Measurements from ENCODE around the gene DNM3.

DNM3 gene

GRCh38 chr1:172244865-172245264 is 403.6 kb downstream of the DNM3 start:
- no peak for DNase-seq

GRCh38 chr1:172245788-172246187 is 404.5 kb downstream of the DNM3 start:
- in situ Hi-C loops (cut with HindIII; ENCODE audit: low pct_ligation_motif_present, low sequenced_read_pairs), result no loop called here
- Histone ChIP-seq H3K27me3 (replicated peaks) (no peaks in the 10 kb centered on the region), H3K4me3 (ENCODE audit: low read depth, low read length) (no peak overlapping the region), H3K36me3 (replicated peaks) (no peaks in the 10 kb centered on the region), H3K27ac (no peak overlapping the region)
- no peak for DNase-seq
- TF ChIP-seq CTCF (IDR thresholded peaks at IDR 0.05; ENCODE audit: low read depth, low read length, missing control alignments), result no peak

More at GRCh38 chr1:172244865-172245264, 403.6 kb downstream of the DNM3 start:
- Histone ChIP-seq H3K27me3 (replicated peaks) (no peaks in the 10 kb centered on the region), H3K36me3 (replicated peaks) (no peaks in the 10 kb centered on the region), H3K27ac (no peak overlapping the region), H3K4me3 (ENCODE audit: low read depth, low read length) (no peak overlapping the region)
- in situ Hi-C loops (cut with HindIII; ENCODE audit: low pct_ligation_motif_present, low sequenced_read_pairs), result no loop called here
- TF ChIP-seq CTCF (IDR thresholded peaks at IDR 0.05; ENCODE audit: low read depth, low read length, missing control alignments), result no peak

GRCh38 chr1:172246521-172247390 is 405.5 kb downstream of the DNM3 start:
- DNase-seq, result no peak
- no peak overlapping the region for H3K27ac ChIP-seq
- no peak for TF ChIP-seq CTCF (IDR thresholded peaks at IDR 0.05; ENCODE audit: low read depth, low read length, missing control alignments)
- no peak overlapping the region for H3K4me3 ChIP-seq (ENCODE audit: low read depth, low read length)
- H3K27me3 ChIP-seq (replicated peaks), result no peaks in the 10 kb centered on the region
- in situ Hi-C loops (cut with HindIII; ENCODE audit: low pct_ligation_motif_present, low sequenced_read_pairs), result no loop called here
- H3K36me3 ChIP-seq (replicated peaks), result no peaks in the 10 kb centered on the region

GRCh38 chr1:172251486-172251885 is 410.2 kb downstream of the DNM3 start:
- Histone ChIP-seq H3K4me3 (ENCODE audit: low read depth, low read length) (no peak overlapping the region), H3K36me3 (replicated peaks) (no peaks in the 10 kb centered on the region), H3K27me3 (replicated peaks) (no peaks in the 10 kb centered on the region), H3K27ac (no peak overlapping the region)
- TF ChIP-seq CTCF (IDR thresholded peaks at IDR 0.05; ENCODE audit: low read depth, low read length, missing control alignments), result no peak
- in situ Hi-C loops (cut with HindIII; ENCODE audit: low pct_ligation_motif_present, low sequenced_read_pairs), result no loop called here
- DNase-seq, result no peak

GRCh38 chr1:172252321-172252720 is 411.0 kb downstream of the DNM3 start:
- in situ Hi-C loops (cut with HindIII; ENCODE audit: low pct_ligation_motif_present, low sequenced_read_pairs), result no loop called here
- peak; percentile 2 for DNase-seq
- H3K4me3 ChIP-seq (ENCODE audit: low read depth, low read length), result no peak overlapping the region
- no peaks in the 10 kb centered on the region for H3K27me3 ChIP-seq (replicated peaks)
- TF ChIP-seq CTCF (IDR thresholded peaks at IDR 0.05; ENCODE audit: low read depth, low read length, missing control alignments), result no peak
- no peak overlapping the region for H3K27ac ChIP-seq
- H3K36me3 ChIP-seq (replicated peaks), result no peaks in the 10 kb centered on the region

Data from brain microvascular endothelial cell (primary cell).